Heart right ventricle (tissue), 16 donors: ENCODE results near the gene ANKRD6. TPM values are rescaled to one million over a fixed set of nuclear protein-coding genes. Genes with fewer than 3 reads are reported as not detected.
A peak's percentile ranks its signal among the peaks of the same experiment; 100 is the strongest.

Source experiments
- ATAC-seq, 8 donors: fragments of 200-7000 bp; cut with Tn5 transposase; one replicate each; pipeline ENCODE4 v1.9.1; 2020; ENCODE audit warnings: mild to moderate bottlenecking in 8 of 8, moderate library complexity in 8 of 8, moderate number of reproducible peaks in 1 of 8
- DNase-seq, 2 donors: peaks; one replicate each; pipeline ENCODE4 v3.0.0-alpha.2; 2020
- H3K27ac ChIP-seq, 10 donors: fragments of 200-600 bp; sonication (generic) in 2 of 10; one replicate each; pipeline versions ENCODE4 v1.5.0 to v1.8.0; 2020 to 2022; ENCODE audit warnings: mild to moderate bottlenecking in 3 of 10
- H3K27me3 ChIP-seq, 7 donors: fragments of 200-600 bp; one replicate each; pipeline ENCODE4 v1.8.0; 2021 to 2022; ENCODE audit warnings: mild to moderate bottlenecking in 2 of 7
- H3K36me3 ChIP-seq, 9 donors: fragments of 200-600 bp; sonication (generic) in 1 of 9; one replicate each; pipeline versions ENCODE4 v1.5.0 to v1.8.0; 2020 to 2022; ENCODE audit warnings: mild to moderate bottlenecking in 2 of 9
- H3K4me1 ChIP-seq, 9 donors: fragments of 200-600 bp; sonication (generic) in 1 of 9; one replicate each; pipeline versions ENCODE4 v1.5.0 to v1.8.0; 2020 to 2022; ENCODE audit warnings: mild to moderate bottlenecking in 4 of 9
- H3K4me3 ChIP-seq, 10 donors: fragments of 200-600 bp; sonication (generic) in 2 of 10; one replicate each; pipeline versions ENCODE4 v1.5.0 to v1.8.0; 2020 to 2022; ENCODE audit warnings: mild to moderate bottlenecking in 7 of 10, moderate library complexity in 2 of 10
- H3K9me3 ChIP-seq, 11 donors: fragments of 200-600 bp in 10 of 11; sonication (generic) in 2 of 11; one replicate each; pipeline versions ENCODE4 v1.5.0 to v1.8.0; 2013 to 2022; ENCODE audit warnings: mild to moderate bottlenecking in 2 of 11, control low read depth in 1 of 11, moderate library complexity in 1 of 11
- WGBS, 2 donors: extraction: QIAGEN DNeasy Blood & Tissue Kit; methylation state at CpG; one replicate each; pipeline ENCODE4 v1.1.7; 2013; ENCODE audit warnings: inconsistent platforms in 1 of 2; 5-methylcytosine and 5-hydroxymethylcytosine counted together
- intact Hi-C, 10 donors: fragments of 100-400 bp; cut with DNase I; formaldehyde crosslinking; loops; one replicate each; pipeline versions ENCODE4 v1.11.1 to v1.14.2; 2022
- polyA plus RNA-seq, 2 donors: library from polyadenylated mRNA; stranded (reverse); fragments of 200-250 nt; gene quantifications; one replicate each; pipeline ENCODE4 v1.2.3, GENCODE V29; 2013
- total RNA-seq, 10 donors: library from RNA; stranded (reverse); fragmentation: NEBNext Ultra II Directional in 3 of 10; extraction: Animal tissue kit (Norgen Biotek cat#: 25700) in 3 of 10; gene quantifications; one replicate each; pipeline versions ENCODE4 v1.2.1 to v1.2.4, GENCODE V29; 2021 to 2023
- TF ChIP-seq, protein P1 (sequence below), 9 donors: fragments of 200-600 bp; sonication (generic) in 2 of 9; IDR thresholded peaks; one replicate each; pipeline versions ENCODE4 v1.5.0 to v1.8.0; 2021 to 2022; ENCODE audit warnings: antibody characterized with exemption in 9 of 9, mild to moderate bottlenecking in 5 of 9, moderate library complexity in 1 of 9
- donor health status: Arrhythmogenic right ventricular cardiomyopathy.
- donor health status: ischemic (EF 13 %, LVEDD 7.1; RV severe dilation, severe dysfunction).
- donor health status: healthy with polysubstance abuse.
- donor health status: DM: no; HTN: yes; CAD: no.
- donor health status: DM: no; HTN: no; CAD: no.
- donor health status: ischemic (EF 25% LVEDD 6.9; RV normal size, moderate dysfunction).
- donor health status: ischemic (EF 25% LVEDD 5.7; RV mildly dilated, moderate dysfunction).
- donor health status: healthy.
- donor health status: DM: yes; HTN: yes; CAD: no.
- donor health status: Ischemic cardiomyopathy.
- donor health status: ischemic (EF 35%, LVEDD 5.7; RV mildly dilated, moderate dysfunction).
- donor health status: nonischemic (EF 11% LVEDD 7.7; RV severe dilation, severe dysfunction).
- donor health status: DM: yes; HTN: yes; CAD: no.
- donor health status: PGD.
- donor health status: ischemic (EF 29% LVEDD 5.4; RV normal size, mild dysfunction).
- donor health status: nonischemic (EF 23%, LVEDD 6.1; RV moderate dilation, normal function).

Gene ANKRD6
- total and polyA plus RNA-seq, 12 donors, result 2.0 to 18.2 (median 9.6) TPM

- H3K27me3 ChIP-seq, result no peaks in the 10 kb centered on the region
- ATAC-seq (peak; percentile 38 to 85 (median 66)), DNase-seq (no peak)
- H3K27ac ChIP-seq, result peak overlapping the region in 2 of 10 donors; percentile 9 to 34
- no peak overlapping the region for H3K4me3 ChIP-seq
- intact Hi-C loops, result loop anchor here in 2 of 10 donors (5.0 to 10.0 kb wide), 2 partner anchors 65 to 167 kb away; partner anchors contain the start of gene ANKRD6 (in 1 of the 2)
- peaks cover 0 to 23% (median 3%) of the 10 kb centered on the region in 9 donors for H3K4me1 ChIP-seq
- TF ChIP-seq, protein P1, sequence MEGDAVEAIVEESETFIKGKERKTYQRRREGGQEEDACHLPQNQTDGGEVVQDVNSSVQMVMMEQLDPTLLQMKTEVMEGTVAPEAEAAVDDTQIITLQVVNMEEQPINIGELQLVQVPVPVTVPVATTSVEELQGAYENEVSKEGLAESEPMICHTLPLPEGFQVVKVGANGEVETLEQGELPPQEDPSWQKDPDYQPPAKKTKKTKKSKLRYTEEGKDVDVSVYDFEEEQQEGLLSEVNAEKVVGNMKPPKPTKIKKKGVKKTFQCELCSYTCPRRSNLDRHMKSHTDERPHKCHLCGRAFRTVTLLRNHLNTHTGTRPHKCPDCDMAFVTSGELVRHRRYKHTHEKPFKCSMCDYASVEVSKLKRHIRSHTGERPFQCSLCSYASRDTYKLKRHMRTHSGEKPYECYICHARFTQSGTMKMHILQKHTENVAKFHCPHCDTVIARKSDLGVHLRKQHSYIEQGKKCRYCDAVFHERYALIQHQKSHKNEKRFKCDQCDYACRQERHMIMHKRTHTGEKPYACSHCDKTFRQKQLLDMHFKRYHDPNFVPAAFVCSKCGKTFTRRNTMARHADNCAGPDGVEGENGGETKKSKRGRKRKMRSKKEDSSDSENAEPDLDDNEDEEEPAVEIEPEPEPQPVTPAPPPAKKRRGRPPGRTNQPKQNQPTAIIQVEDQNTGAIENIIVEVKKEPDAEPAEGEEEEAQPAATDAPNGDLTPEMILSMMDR (IDR thresholded peaks at IDR 0.05), result no peak
- no peaks in the 10 kb centered on the region for H3K9me3 ChIP-seq
- 49 to 63% methylated on average over 7 of the region's 7 CpGs for WGBS, 2 donors
- H3K36me3 ChIP-seq, result peaks cover 0 to 10% (median 0%) of the 10 kb centered on the region in 9 donors
These were observed 166.8 kb downstream of the ANKRD6 start for GRCh38 chr6:89599727-89600126.

GRCh38 chr6:89602166-89602565 lies 169.2 kb downstream of the ANKRD6 start:
- peaks cover 0 to 23% (median 0%) of the 10 kb centered on the region in 9 donors for H3K36me3 ChIP-seq
- WGBS, 2 donors, result 94 to 96% methylated on average over 6 of the region's 6 CpGs
- H3K4me3 ChIP-seq, result no peak overlapping the region
- H3K27me3 ChIP-seq, result no peaks in the 10 kb centered on the region
- ATAC-seq (no peak), DNase-seq (no peak)
- H3K9me3 ChIP-seq, result no peaks in the 10 kb centered on the region
- TF ChIP-seq, protein P1 (IDR thresholded peaks at IDR 0.05), result no peak
- no peak overlapping the region for H3K27ac ChIP-seq
- intact Hi-C loops, result no loop called here
- peaks cover 0 to 12% (median 0%) of the 10 kb centered on the region in 9 donors for H3K4me1 ChIP-seq

GRCh38 chr6:89604653-89605052 lies 171.7 kb downstream of the ANKRD6 start:
- Histone ChIP-seq H3K27ac (no peak overlapping the region), H3K9me3 (no peaks in the 10 kb centered on the region), H3K4me3 (no peak overlapping the region), H3K36me3 (peaks cover 0 to 31% (median 0%) of the 10 kb centered on the region in 9 donors), H3K4me1 (peaks cover 0 to 3% (median 0%) of the 10 kb centered on the region in 9 donors), H3K27me3 (no peaks in the 10 kb centered on the region)
- 82 to 87% methylated on average over 5 of the region's 5 CpGs for WGBS, 2 donors
- no peak for DNase-seq
- TF ChIP-seq, protein P1 (IDR thresholded peaks at IDR 0.05), result no peak
- intact Hi-C loops, result loop anchor here in 1 of 10 donors (1.0 kb wide), 1 partner anchor 9 kb away; no protein-coding TSS in a partner anchor
- ATAC-seq, result no peak

DNA sequence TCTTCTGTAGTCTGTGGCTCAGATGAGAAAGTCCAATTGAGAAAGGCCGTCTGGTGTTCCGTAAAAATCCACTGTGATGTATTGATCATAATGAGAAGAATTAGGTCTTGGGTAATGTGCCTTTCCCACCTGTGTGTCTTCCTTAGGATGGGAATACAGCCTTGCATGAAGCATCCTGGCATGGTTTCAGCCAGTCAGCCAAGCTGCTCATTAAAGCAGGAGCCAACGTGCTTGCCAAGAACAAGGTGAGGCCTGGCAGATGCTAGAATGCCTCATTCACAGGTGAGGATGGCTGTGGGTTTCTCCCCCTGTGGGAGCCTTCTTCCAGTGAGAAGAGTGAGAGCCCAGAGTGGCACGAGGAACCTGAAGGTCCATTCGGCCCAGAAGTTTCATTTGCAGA lies 172.9 kb downstream of the ANKRD6 start:
- Histone ChIP-seq H3K27me3 (no peaks in the 10 kb centered on the region), H3K4me3 (no peak overlapping the region), H3K36me3 (peaks cover 0 to 31% (median 0%) of the 10 kb centered on the region in 9 donors), H3K4me1 (no peaks in the 10 kb centered on the region), H3K27ac (no peak overlapping the region), H3K9me3 (no peaks in the 10 kb centered on the region)
- ATAC-seq (no peak), DNase-seq (no peak)
- WGBS, 2 donors, result 93 to 94% methylated on average over 5 of the region's 5 CpGs
- TF ChIP-seq, protein P1 (IDR thresholded peaks at IDR 0.05), result no peak
- intact Hi-C loops, result no loop called here
